RCC 7860 (cell line): ENCODE measurements around the gene CFAP47.
"Not testable (repeated sequence)": the region's sequence is repeated elsewhere in the genome, so short reads cannot be mapped to it uniquely, and the experiment has no call there.

ENCODE experiments used
- DNase-seq: peaks from one replicate; pipeline ENCODE4 v3.0.0-alpha.2; 2015; ENCODE audit warnings: low spot score
- FAIRE-seq: peaks from 2 replicates; lab custom pipeline; 2012; peaks lifted over from hg19 to GRCh38; lab: Jason Lieb, UNC

The CFAP47 gene

GRCh38 chrX:35919536-35920309 lies at the start of gene CFAP47:
Gene CFAP47, plus strand, starts transcription at chrX:35919734. Its CDS starts 66 bp downstream, at chrX:35919800.
- no peak for FAIRE-seq
- DNase-seq = no peak

- FAIRE-seq = no peak
- DNase-seq = no peak
Measured at GRCh38 chrX:35880601-35881000, 38.9 kb upstream of the CFAP47 start.

GRCh38 chrX:35886135-35886534 lies 33.4 kb upstream of the CFAP47 start:
- FAIRE-seq = no peak
- no peak for DNase-seq

- DNase-seq (peak; percentile 66), FAIRE-seq (peak; percentile 75)
Measured at GRCh38 chrX:35890699-35891098, 28.8 kb upstream of the CFAP47 start.

- not testable (repeated sequence) for DNase-seq, FAIRE-seq
Measured at GRCh38 chrX:35986816-35987215, 67.3 kb downstream of the CFAP47 start.

GRCh38 chrX:36007207-36007606 lies 87.7 kb downstream of the CFAP47 start:
- DNase-seq (no peak), FAIRE-seq (no peak)

- no peak for DNase-seq
- no peak for FAIRE-seq
Measured at GRCh38 chrX:36019125-36019524, 99.6 kb downstream of the CFAP47 start.

- no peak for FAIRE-seq
Measured at GRCh38 chrX:36035550-36035949, 116.0 kb downstream of the CFAP47 start.

GRCh38 chrX:36062778-36063177 lies 143.2 kb downstream of the CFAP47 start:
- FAIRE-seq (no peak), DNase-seq (no peak)

More at GRCh38 chrX:36035550-36035949, 116.0 kb downstream of the CFAP47 start:
- DNase-seq = no peak

- FAIRE-seq (no peak), DNase-seq (no peak)
Measured at GRCh38 chrX:36071061-36071460, 151.5 kb downstream of the CFAP47 start.

- FAIRE-seq = peak; percentile 8
- DNase-seq = not testable (repeated sequence)
Measured at GRCh38 chrX:36075009-36075408, 155.5 kb downstream of the CFAP47 start.

GRCh38 chrX:36083256-36083655 lies 163.7 kb downstream of the CFAP47 start:
- FAIRE-seq = no peak

GRCh38 chrX:36087366-36087765 lies 167.8 kb downstream of the CFAP47 start:
- DNase-seq (peak; percentile 5), FAIRE-seq (no peak)

More at GRCh38 chrX:36083256-36083655, 163.7 kb downstream of the CFAP47 start:
- no peak for DNase-seq

GRCh38 chrX:36088939-36089338 lies 169.4 kb downstream of the CFAP47 start:
- not testable (repeated sequence) for FAIRE-seq, DNase-seq

GRCh38 chrX:36102425-36102824 lies 182.9 kb downstream of the CFAP47 start:
- no peak for FAIRE-seq
- no peak for DNase-seq

- DNase-seq (no peak), FAIRE-seq (no peak)
Measured at GRCh38 chrX:36116222-36116621, 196.7 kb downstream of the CFAP47 start.

GRCh38 chrX:36159254-36159653 lies 239.7 kb downstream of the CFAP47 start:
- DNase-seq = no peak
- no peak for FAIRE-seq

- no peak for DNase-seq
- no peak for FAIRE-seq
Measured at GRCh38 chrX:36160081-36160480, 240.5 kb downstream of the CFAP47 start.

GRCh38 chrX:36198575-36198974 lies 279.0 kb downstream of the CFAP47 start:
- DNase-seq = no peak
- no peak for FAIRE-seq

GRCh38 chrX:36199928-36200327 lies 280.4 kb downstream of the CFAP47 start:
- FAIRE-seq = no peak
- no peak for DNase-seq

- DNase-seq = no peak
- FAIRE-seq = no peak
Measured at GRCh38 chrX:36214924-36215323, 295.4 kb downstream of the CFAP47 start.

- DNase-seq (no peak), FAIRE-seq (no peak)
Measured at GRCh38 chrX:36218801-36219200, 299.3 kb downstream of the CFAP47 start.
